ENCODE results near the gene RASA3. TPM values are rescaled to one million over a fixed set of nuclear protein-coding genes. Genes with fewer than 3 reads are reported as not detected.
"Not testable (repeated sequence)": the region's sequence is repeated elsewhere in the genome, so short reads cannot be mapped to it uniquely, and the experiment has no call there.

The RASA3 gene
- polyA plus RNA-seq, 1 donor: 19.6 TPM

- no peak for DNase-seq (ENCODE audit: low read depth)
Observed at GRCh38 chr13:114081761-114082681, 50.4 kb downstream of the RASA3 start.

- no peak for DNase-seq (ENCODE audit: low read depth)
Observed at GRCh38 chr13:114080739-114081561, 51.5 kb downstream of the RASA3 start.

- no peak for DNase-seq (ENCODE audit: low read depth)
Observed at GRCh38 chr13:114079601-114080536, 52.6 kb downstream of the RASA3 start.

GRCh38 chr13:114078461-114079451, 53.7 kb downstream of the RASA3 start:
- no peak for DNase-seq (ENCODE audit: low read depth)

- DNase-seq (ENCODE audit: low read depth): no peak
Observed at GRCh38 chr13:114077933-114078325, 54.5 kb downstream of the RASA3 start.

- no peak for DNase-seq (ENCODE audit: low read depth)
Observed at GRCh38 chr13:114077099-114077932, 55.1 kb downstream of the RASA3 start.

GRCh38 chr13:114076329-114077090, 55.9 kb downstream of the RASA3 start:
- no peak for DNase-seq (ENCODE audit: low read depth)

GRCh38 chr13:114075811-114076210, 56.6 kb downstream of the RASA3 start:
- DNase-seq (ENCODE audit: low read depth): not testable (repeated sequence)

GRCh38 chr13:114074671-114075315, 57.6 kb downstream of the RASA3 start:
- DNase-seq (ENCODE audit: low read depth): no peak

GRCh38 chr13:114073881-114074612, 58.4 kb downstream of the RASA3 start:
- DNase-seq (ENCODE audit: low read depth): no peak

GRCh38 chr13:114072421-114072820, 60.0 kb downstream of the RASA3 start:
- DNase-seq (ENCODE audit: low read depth): no peak

GRCh38 chr13:114071991-114072390, 60.4 kb downstream of the RASA3 start:
- no peak for DNase-seq (ENCODE audit: low read depth)

- DNase-seq (ENCODE audit: low read depth): no peak
Observed at GRCh38 chr13:114071410-114071809, 61.0 kb downstream of the RASA3 start.

GRCh38 chr13:114070098-114070799, 62.2 kb downstream of the RASA3 start:
- no peak for DNase-seq (ENCODE audit: low read depth)

- no peak for DNase-seq (ENCODE audit: low read depth)
Observed at GRCh38 chr13:114069376-114070097, 62.9 kb downstream of the RASA3 start.

Measured in forelimb muscle (tissue), 1 donor.